GM21423 (cell line): ENCODE results near the gene CEACAM8.
"Not testable (repeated sequence)": the region's sequence is repeated elsewhere in the genome, so short reads cannot be mapped to it uniquely, and the experiment has no call there.

ENCODE experiments used
- ATAC-seq: cut with Tn5 transposase; IDR thresholded peaks from one replicate; pipeline ENCODE4 v1.9.1; 2021; ENCODE audit warnings: mild to moderate bottlenecking, moderate library complexity; ENCODE audit not compliant: unreplicated experiment

The CEACAM8 gene

DNA sequence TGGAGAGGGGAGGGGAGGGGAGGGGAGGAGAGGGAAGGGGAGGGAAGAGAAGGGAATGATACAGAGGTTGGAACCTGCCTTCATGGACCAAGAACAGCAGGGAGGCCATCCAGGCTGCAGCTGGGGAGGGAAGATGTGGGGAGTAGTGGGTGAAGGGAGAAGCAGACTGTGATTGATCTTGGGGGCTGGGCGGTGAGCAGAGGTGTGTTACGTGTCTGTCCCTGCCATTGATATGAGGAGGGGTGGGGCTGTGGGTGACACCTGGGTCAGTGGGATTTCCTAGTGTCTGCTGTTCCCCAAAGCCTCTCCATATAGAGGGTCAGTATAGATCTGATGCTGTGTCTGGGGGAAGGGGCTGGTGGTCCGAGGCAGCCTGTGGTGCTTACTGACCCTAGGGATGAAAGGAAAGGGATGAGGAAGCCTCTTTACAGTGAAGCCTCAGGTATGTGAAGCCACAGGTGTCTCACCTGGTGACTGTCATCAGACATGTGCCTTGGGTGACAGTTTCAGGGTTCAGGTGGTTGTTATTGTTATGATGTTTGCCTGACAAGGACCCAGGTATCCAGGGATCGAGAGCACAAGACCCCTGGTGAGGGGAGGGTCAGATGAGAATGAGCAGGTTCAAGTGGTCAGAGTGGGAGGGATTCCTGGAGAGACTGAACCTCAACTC lies 47.8 kb downstream of the CEACAM8 start:
- no peak for ATAC-seq

- no peak for ATAC-seq
These were observed 50.6 kb downstream of the CEACAM8 start for GRCh38 chr19:42544146-42544545.

DNA sequence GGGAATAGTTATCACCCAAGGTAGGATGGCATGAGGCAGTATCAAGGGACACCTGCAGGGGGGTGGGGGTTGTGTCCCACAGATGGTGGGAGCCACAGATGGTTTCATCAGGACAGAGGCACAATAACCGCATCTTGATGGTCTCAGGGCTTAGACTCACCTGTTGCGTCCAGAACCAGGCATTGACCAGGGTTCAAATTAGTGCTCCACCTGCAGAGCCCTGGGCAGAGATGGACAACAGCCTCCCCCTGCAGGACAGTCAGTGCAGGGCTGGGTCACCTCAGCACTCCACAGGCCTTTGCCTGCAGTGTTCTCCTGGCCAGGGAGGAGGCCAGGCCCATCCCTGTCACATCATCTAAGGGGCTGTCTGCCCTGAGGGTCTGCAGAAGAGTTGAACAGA lies 51.9 kb downstream of the CEACAM8 start:
- no peak for ATAC-seq

GRCh38 chr19:42540071-42540553 lies 54.6 kb downstream of the CEACAM8 start:
- no peak for ATAC-seq

DNA sequence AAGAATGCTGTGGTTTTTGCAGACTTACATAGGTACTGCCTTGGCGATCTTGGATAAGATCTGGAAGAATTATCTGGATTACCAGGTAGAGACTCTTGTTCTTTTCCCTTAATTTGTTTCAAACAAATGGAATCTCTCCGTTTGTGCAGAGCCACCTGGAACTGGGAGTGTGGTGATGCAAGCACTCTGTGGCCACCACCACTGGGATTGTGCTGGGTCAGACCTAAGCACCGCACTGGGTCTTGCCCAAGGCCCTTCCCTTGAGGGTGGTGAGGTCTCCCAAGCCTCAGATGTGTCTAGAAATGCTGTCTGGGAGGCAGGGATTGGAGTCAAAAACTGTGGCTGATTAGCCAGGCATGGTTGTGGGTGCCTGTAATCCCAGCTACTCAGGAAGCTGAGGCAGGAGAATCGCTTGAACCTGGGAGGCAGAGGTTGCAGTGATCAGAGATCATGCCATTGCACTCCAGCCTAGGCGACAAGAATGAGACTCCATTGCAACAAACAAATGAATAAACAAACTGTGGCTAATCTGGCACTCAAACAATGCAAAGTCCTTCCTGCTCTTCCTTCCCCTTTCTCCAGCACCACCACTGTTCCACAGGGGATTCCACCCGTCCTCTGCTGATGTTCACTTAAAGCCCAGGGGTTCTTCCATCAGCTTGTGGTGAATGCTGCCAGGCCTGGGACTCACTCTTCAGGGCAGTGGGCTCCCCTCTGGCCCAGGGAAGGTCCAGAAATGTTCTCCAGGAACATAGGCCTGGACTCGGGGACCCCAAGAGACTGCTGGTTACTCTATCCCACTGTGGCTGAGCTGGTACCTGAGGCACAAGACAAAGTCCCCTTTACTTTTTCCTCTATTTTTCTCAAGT lies 55.6 kb downstream of the CEACAM8 start:
- ATAC-seq = no peak

DNA sequence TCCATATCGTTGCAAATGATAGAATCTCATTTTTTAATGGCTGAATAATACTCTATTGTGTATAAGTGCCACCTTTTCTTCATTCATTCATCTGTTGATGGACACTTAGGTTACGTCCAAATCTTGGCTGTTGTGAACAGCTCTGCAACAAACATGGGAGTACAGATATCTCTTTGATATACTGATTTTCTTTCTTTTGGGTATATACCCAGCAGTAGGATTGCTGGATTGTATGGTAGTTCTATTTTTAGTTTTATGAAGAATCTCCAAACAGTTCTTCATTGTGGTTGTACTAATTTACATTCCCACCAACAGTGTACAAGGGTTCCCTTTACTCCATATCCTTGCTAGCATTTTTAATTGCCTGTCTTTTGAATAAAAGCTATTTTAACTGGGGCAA lies 59.4 kb downstream of the CEACAM8 start:
- not testable (repeated sequence) for ATAC-seq

DNA sequence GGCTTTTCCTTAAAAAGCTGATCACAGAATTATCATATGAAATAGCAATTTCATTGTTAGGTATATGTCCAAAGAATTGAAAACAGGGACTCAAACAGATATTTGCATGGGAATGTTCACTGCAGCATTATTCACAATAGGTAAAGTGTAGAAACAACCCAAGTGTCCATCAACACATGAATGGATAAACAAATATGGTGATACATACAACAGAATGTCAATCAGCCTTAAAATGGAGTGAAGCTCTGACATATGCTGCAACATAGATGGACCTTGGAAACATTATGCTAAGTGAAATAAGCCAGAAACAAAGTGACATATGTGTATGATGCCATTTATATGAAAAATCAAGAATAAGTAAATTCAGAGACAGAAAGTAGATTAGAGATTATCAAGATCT lies 60.3 kb downstream of the CEACAM8 start:
- no peak for ATAC-seq

DNA sequence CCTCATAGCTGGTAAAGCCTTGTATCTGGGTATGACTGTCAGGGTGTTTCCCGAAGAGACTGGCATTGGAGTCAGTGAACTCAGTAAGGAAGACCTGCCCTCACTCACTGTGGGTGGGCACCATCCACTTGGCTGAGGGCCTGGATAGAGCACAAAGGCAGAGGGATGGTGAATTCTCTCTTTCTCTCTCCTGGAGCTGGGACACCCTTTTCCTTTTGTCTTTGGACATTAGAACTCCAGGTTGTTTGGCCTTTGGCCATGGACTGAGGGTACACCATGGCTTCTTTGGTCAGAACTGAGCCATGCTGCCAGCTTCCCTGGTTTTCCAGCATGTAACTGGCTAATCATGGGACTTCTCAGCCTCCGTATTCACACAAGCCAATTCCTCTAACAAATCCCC lies 61.8 kb downstream of the CEACAM8 start:
- ATAC-seq = no peak

GRCh38 chr19:42531313-42531712 lies 63.4 kb downstream of the CEACAM8 start:
- ATAC-seq = no peak
